Measurements from ENCODE around the gene FZR1. TPM values are rescaled to one million over a fixed set of nuclear protein-coding genes. Genes with fewer than 3 reads are reported as not detected.
"Not testable (repeated sequence)": the region's sequence is repeated elsewhere in the genome, so short reads cannot be mapped to it uniquely, and the experiment has no call there.

FZR1 gene
- total RNA-seq, 1 donor, result 50.7 TPM

DNA sequence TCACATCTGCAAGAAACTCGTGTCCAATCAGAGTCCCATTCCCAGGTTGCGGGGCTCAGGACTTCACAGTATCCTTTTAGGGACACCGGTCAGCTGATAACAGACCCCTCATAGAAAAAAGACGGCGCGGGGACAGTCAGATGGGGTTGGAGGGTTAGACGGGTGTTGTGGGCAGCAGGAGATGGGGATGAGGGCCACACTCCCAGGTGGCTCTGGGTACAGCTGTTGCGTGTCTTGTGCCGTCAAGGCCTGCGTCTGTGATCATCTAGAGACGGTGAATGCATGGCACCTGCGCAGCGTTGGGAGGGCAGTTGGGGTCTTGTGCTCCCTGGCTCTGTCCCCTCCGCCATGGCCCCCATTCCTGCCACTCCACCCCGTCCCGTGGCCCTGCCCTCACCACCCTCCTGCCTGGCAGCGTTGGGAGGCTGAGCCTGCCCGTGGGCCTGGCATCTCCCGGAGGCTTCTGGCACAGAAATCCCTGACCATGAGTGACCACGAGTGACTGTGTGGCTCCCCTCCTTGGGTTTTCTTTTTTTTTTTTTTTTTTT lies 18.9 kb downstream of the FZR1 start:
- H3K4me1 ChIP-seq (ENCODE audit: insufficient read depth, low read length), result no peaks in the 10 kb centered on the region
- no peaks in the 10 kb centered on the region for H3K9me3 ChIP-seq (ENCODE audit: low read depth, low read length)
- H3K27me3 ChIP-seq (ENCODE audit: insufficient read depth, low read length), result no peaks in the 10 kb centered on the region
- no peak overlapping the region for H3K4me3 ChIP-seq (ENCODE audit: low read length)

DNA sequence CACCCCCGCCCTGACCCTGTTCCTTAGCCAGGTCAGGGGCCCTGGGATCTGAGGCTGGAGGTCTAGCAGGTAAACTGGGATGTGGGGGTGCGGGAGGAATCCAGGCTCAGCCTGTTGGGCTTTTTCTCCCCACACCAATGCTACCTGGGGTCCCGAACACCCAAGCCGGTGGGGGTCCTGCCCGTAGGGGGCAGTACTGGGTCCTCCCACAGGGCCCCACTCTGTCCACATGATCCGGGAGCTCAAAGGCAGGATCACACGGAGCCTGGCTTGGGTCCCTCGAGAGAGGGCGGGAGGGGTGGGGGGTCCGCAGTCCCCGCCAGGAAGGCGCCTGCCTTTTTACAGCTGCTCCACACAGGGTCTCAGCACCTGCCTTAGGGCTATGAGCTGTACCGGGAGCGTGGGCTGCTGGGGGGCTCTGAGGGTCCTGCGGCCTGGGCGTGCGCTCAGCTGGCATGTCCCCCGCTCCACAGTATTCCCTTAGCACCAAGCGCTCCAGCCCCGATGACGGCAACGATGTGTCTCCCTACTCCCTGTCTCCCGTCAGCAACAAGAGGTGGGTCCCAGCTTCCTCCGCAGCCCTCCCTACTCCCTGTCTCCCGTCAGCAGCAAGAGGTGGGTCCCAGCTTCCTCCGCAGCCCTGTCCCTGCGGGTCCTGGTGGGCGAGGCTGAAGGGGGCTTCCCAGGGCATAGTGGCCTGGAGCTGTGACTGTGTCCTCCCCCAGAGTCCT lies 20.6 kb downstream of the FZR1 start:
- Histone ChIP-seq H3K9me3 (ENCODE audit: low read depth, low read length) (no peaks in the 10 kb centered on the region), H3K4me1 (ENCODE audit: insufficient read depth, low read length) (no peaks in the 10 kb centered on the region), H3K27me3 (ENCODE audit: insufficient read depth, low read length) (no peaks in the 10 kb centered on the region), H3K4me3 (ENCODE audit: low read length) (no peak overlapping the region)

DNA sequence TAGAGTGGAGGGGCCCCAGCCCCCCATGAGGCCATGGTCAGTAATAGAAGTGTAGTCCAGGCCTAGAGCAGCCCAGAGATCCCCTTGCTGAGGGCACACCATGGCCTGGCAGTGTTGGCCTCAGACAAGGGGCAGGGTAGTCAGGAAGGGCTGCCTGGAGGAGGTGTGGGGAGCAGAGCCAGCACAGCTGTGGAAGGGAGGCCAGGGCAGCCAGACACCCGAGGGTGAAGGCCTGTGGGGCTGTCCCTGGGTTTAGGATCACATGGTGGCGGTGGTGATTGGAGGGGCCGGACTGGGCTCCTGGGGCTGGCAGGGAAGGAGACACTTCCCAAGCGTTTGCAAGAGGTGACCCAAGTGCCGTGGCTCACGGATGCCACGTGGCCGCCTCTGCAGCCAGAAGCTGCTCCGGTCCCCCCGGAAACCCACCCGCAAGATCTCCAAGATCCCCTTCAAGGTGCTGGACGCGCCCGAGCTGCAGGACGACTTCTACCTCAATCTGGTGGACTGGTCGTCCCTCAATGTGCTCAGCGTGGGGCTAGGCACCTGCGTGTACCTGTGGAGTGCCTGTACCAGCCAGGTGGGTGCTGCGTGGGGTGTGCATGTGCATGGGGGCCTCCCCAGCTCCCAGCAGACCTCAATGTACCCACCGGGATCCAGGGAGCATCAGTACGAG lies 21.3 kb downstream of the FZR1 start:
- no peaks in the 10 kb centered on the region for H3K27me3 ChIP-seq (ENCODE audit: insufficient read depth, low read length)
- H3K4me3 ChIP-seq (ENCODE audit: low read length), result no peak overlapping the region
- H3K4me1 ChIP-seq (ENCODE audit: insufficient read depth, low read length), result no peaks in the 10 kb centered on the region
- H3K9me3 ChIP-seq (ENCODE audit: low read depth, low read length), result no peaks in the 10 kb centered on the region

DNA sequence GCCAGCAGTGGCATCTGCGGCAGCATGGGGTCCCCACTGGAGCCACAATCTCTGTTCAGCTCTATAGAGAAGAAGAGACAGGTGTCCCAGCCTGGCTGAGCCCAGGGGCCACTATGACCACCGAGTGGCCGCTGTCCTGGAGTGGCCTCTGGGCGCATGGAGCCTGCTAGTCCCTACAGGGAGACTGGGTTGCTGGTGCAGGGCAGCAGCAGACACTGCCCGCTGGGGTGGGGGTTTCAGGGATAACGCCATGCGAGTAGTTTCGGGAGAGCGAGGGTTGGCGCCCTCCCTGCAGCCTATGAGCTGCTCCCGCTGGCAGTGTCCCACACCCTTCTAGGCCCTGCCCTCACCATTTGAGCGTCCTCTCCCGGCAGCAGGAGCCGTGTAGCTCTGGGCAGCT lies 22.0 kb downstream of the FZR1 start:
- no peaks in the 10 kb centered on the region for H3K27me3 ChIP-seq (ENCODE audit: insufficient read depth, low read length)
- no peaks in the 10 kb centered on the region for H3K4me1 ChIP-seq (ENCODE audit: insufficient read depth, low read length)
- H3K4me3 ChIP-seq (ENCODE audit: low read length), result no peak overlapping the region
- no peaks in the 10 kb centered on the region for H3K9me3 ChIP-seq (ENCODE audit: low read depth, low read length)

DNA sequence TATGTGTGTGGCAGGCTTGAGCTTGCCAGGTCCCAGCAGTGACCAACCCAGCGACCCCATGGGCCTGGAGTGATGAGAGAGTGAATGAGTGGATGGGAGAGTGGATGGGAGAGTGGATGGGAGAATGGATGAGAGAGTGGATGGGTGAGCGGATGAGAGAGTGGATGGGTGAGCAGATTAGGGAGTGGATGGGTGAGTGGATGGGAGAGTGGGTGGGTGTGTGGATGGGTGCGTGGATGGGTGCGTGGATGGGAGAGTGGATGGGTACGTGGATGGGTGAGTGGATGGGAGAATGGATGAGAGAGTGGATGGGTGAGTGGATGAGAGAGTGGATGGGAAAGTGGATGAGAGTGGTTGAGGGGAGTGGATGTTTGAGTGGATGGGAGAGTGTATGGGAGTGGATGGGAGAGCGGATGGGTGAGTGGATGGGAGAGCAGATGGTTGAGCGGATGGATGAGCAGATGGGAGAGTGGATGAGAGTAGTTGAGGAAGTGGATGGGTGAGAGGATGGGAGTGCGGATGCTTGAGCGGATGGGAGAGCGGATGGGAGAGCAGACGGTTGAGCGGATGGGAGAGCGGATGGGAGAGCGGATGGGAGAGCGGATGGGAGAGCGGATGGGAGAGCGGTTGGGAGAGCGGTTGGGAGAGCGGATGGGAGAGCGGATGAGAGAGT lies 22.6 kb downstream of the FZR1 start:
- H3K4me3 ChIP-seq (ENCODE audit: low read length), result no peak overlapping the region
- no peaks in the 10 kb centered on the region for H3K27me3 ChIP-seq (ENCODE audit: insufficient read depth, low read length)
- H3K9me3 ChIP-seq (ENCODE audit: low read depth, low read length), result no peaks in the 10 kb centered on the region
- H3K4me1 ChIP-seq (ENCODE audit: insufficient read depth, low read length), result no peaks in the 10 kb centered on the region

DNA sequence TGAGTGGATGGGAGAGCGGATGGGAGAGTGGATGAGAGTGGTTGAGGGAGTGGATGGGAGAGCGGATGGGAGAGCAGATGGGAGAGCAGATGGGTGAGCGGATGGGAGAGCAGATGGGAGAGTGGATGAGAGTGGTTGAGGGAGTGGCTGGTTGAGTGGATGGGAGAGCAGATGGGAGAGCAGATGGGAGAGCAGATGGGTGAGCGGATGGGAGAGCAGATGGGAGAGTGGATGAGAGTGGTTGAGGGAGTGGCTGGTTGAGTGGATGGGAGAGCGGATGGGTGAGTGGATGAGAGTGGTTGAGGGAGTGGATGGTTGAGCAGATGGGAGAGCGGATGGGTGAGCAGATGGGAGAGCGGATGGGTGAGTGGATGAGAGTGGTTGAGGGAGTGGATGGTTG lies 23.2 kb downstream of the FZR1 start:
- not testable (repeated sequence) for H3K4me1 ChIP-seq (ENCODE audit: insufficient read depth, low read length); H3K4me3 ChIP-seq (ENCODE audit: low read length); H3K9me3 ChIP-seq (ENCODE audit: low read depth, low read length); H3K27me3 ChIP-seq (ENCODE audit: insufficient read depth, low read length)

DNA sequence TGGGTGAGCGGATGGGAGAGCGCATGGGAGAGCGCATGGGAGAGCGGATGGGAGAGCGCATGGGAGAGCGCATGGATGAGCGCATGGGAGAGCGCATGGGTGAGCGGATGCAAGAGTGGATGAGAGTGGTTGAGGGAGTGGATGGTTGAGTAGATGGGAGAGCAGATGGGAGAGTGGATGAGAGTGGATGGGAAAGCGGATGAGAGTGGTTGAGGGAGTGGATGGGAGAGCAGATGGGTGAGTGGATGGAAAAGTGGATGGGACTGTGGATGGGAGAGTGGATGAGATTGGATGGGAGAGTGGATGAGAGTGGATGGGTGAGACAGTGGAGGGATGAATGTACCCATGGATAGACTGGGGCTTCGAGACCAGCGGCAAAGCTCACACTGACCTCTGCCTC lies 24.3 kb downstream of the FZR1 start:
- Histone ChIP-seq H3K4me3 (ENCODE audit: low read length) (no peak overlapping the region), H3K4me1 (ENCODE audit: insufficient read depth, low read length) (no peaks in the 10 kb centered on the region), H3K9me3 (ENCODE audit: low read depth, low read length) (no peaks in the 10 kb centered on the region), H3K27me3 (ENCODE audit: insufficient read depth, low read length) (no peaks in the 10 kb centered on the region)

DNA sequence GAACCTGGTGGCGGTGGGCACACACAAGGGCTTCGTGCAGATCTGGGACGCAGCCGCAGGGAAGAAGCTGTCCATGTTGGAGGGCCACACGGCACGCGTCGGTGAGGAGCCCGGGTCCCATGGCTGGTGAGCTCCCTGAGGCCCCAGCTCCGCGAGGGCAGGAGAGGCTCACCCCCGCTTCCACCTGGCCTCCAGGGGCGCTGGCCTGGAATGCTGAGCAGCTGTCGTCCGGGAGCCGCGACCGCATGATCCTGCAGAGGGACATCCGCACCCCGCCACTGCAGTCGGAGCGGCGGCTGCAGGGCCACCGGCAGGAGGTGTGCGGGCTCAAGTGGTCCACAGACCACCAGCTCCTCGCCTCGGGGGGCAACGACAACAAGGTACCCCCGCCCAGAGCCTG lies 25.6 kb downstream of the FZR1 start:
- Histone ChIP-seq H3K27me3 (ENCODE audit: insufficient read depth, low read length) (no peaks in the 10 kb centered on the region), H3K4me3 (ENCODE audit: low read length) (no peak overlapping the region), H3K4me1 (ENCODE audit: insufficient read depth, low read length) (no peaks in the 10 kb centered on the region), H3K9me3 (ENCODE audit: low read depth, low read length) (no peaks in the 10 kb centered on the region)

DNA sequence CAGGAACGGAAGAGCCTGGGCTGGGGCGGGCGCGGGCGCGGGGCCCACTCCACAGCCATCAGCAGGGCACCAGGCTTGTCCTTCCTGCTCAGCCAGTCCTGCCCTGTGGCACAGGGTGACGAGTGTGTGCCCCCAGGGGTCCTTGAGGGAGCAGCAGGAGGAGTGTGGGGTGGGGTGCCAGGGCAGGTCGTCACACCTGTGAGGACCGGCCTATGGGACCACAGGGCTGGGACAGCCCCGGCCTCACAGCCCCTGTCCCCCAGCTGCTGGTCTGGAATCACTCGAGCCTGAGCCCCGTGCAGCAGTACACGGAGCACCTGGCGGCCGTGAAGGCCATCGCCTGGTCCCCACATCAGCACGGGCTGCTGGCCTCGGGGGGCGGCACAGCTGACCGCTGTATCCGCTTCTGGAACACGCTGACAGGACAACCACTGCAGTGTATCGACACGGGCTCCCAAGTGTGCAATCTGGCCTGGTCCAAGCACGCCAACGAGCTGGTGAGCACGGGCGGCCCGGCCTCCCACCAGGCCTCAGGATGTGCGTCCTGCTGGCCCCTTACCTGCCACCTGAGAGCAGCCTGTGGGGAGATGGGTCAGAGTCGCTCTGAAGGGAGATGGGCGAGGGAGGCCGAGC lies 26.2 kb downstream of the FZR1 start:
- no peaks in the 10 kb centered on the region for H3K9me3 ChIP-seq (ENCODE audit: low read depth, low read length)
- H3K4me3 ChIP-seq (ENCODE audit: low read length), result no peak overlapping the region
- no peaks in the 10 kb centered on the region for H3K4me1 ChIP-seq (ENCODE audit: insufficient read depth, low read length)
- no peaks in the 10 kb centered on the region for H3K27me3 ChIP-seq (ENCODE audit: insufficient read depth, low read length)

DNA sequence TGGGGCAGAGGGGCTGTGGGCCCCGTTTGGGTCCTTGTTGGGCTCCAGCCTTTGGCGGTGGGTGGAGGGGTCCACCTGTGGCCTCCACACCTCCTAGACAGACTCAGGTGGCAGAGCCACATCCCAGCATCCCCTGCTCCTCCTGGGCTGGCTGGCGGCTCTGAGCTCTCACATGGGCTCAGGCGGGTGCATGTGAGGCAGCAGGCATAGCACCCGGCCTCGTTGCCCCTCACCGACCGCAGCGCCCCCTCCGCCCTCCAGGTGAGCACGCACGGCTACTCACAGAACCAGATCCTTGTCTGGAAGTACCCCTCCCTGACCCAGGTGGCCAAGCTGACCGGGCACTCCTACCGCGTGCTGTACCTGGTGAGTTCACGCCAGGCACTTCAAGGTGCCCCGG lies 26.9 kb downstream of the FZR1 start:
- H3K9me3 ChIP-seq (ENCODE audit: low read depth, low read length), result no peaks in the 10 kb centered on the region
- H3K4me1 ChIP-seq (ENCODE audit: insufficient read depth, low read length), result no peaks in the 10 kb centered on the region
- no peaks in the 10 kb centered on the region for H3K27me3 ChIP-seq (ENCODE audit: insufficient read depth, low read length)
- no peak overlapping the region for H3K4me3 ChIP-seq (ENCODE audit: low read length)

DNA sequence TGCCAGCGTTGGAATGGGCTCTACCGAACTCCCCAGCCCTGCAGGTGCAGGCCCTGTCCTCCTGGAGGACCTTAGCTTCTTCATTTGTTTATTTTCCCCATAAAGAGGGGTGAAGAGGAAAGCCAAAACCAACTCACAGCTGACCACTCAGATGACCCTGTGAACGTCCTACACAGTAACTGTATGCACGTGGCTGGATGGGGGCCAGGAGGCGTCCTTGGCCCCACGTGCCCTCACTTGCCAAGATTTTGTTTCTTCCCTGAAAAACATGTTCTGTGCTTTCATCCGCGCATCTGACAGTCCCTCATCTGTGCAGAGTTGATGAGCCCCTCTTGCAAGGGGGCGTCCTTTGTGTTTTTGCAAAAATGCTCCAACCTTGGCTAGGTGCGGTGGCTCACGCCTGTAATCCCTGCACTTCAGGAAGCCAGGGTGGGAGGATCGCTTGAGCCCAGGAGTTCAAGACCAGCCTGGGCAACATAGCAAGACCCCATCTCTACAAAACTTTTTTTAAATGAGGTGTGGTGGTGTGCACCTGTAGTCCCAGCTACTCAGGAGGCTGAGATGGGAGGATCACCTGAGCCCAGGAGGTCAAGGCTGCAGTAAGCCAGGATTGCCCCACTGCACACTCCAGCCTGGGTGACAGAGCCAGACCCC lies 27.6 kb downstream of the FZR1 start:
- Histone ChIP-seq H3K9me3 (ENCODE audit: low read depth, low read length) (no peaks in the 10 kb centered on the region), H3K27me3 (ENCODE audit: insufficient read depth, low read length) (no peaks in the 10 kb centered on the region), H3K4me3 (ENCODE audit: low read length) (no peak overlapping the region), H3K4me1 (ENCODE audit: insufficient read depth, low read length) (no peaks in the 10 kb centered on the region)

DNA sequence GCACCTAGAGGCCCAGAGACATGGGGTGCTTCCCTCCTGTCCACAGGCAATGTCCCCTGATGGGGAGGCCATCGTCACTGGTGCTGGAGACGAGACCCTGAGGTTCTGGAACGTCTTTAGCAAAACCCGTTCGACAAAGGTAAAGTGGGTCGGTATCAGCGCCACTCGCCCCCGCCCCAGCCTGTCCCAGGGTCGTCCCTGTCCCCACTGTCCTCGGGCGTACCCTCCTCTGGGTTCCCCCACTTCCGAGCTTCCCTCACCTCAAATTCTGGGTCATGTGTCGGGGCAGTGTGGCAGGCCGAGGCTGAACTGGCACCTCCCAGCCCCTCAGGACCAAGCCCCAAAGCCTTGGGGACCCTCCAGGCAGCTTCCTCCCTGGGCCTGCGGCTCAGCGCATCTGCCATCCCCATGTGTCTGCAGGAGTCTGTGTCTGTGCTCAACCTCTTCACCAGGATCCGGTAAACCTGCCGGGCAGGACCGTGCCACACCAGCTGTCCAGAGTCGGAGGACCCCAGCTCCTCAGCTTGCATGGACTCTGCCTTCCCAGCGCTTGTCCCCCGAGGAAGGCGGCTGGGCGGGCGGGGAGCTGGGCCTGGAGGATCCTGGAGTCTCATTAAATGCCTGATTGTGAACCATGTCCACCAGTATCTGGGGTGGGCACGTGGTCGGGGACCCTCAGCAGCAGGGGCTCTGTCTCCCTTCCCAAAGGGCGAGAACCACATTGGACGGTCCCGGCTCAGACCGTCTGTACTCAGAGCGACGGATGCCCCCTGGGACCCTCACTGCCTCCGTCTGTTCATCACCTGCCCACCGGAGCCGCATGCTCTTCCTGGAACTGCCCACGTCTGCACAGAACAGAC lies 28.5 kb downstream of the FZR1 start:
- Histone ChIP-seq H3K4me1 (ENCODE audit: insufficient read depth, low read length) (no peaks in the 10 kb centered on the region), H3K4me3 (ENCODE audit: low read length) (no peak overlapping the region)

DNA sequence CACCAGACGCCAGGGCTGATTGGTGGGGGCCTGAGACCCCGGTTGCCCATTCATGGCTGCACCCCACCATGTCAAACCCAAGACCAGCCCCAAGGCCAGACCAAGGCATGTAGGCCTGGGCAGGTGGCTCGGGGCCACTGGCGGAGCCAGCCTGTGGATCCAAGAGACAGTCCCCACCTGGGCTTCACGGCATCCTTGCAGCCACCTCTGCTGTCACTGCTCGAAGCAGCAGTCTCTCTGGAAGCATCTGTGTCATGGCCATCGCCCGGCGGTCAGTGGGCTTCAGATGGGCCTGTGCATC lies 29.1 kb downstream of the FZR1 start:
- Histone ChIP-seq H3K4me1 (ENCODE audit: insufficient read depth, low read length) (no peaks in the 10 kb centered on the region), H3K9me3 (ENCODE audit: low read depth, low read length) (no peaks in the 10 kb centered on the region)

More for the DNA sequence above, 28.5 kb downstream of the FZR1 start:
- Histone ChIP-seq H3K9me3 (ENCODE audit: low read depth, low read length) (no peaks in the 10 kb centered on the region), H3K27me3 (ENCODE audit: insufficient read depth, low read length) (no peaks in the 10 kb centered on the region)

DNA sequence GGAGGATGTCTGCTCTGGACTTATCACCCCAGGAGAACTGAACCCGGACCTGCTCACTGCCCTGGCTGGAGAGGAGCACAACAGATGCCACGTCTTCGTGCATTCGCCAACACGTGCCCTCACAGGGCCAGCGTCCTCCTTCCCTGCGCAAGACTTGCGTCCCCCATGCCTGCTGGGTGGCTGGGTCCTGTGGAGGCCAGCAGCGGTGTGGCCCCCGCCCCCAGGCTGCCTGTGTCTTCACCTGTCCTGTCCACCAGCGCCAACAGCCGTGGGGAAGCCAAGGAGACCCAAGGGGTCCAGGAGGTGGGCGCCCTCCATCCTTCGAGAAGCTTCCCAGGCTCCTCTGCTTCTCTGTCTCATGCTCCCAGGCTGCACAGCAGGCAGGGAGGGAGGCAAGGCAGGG lies 29.5 kb downstream of the FZR1 start:
- no peaks in the 10 kb centered on the region for H3K4me1 ChIP-seq (ENCODE audit: insufficient read depth, low read length)
- H3K9me3 ChIP-seq (ENCODE audit: low read depth, low read length), result no peaks in the 10 kb centered on the region
- no peaks in the 10 kb centered on the region for H3K27me3 ChIP-seq (ENCODE audit: insufficient read depth, low read length)
- no peak overlapping the region for H3K4me3 ChIP-seq (ENCODE audit: low read length)

More for the DNA sequence above, 29.1 kb downstream of the FZR1 start:
- no peak overlapping the region for H3K4me3 ChIP-seq (ENCODE audit: low read length)
- H3K27me3 ChIP-seq (ENCODE audit: insufficient read depth, low read length), result no peaks in the 10 kb centered on the region

All from mononuclear cell (primary cell).